22Rv1 (cell line): ENCODE measurements around the gene SCN1A.
"Not testable (repeated sequence)": the region's sequence is repeated elsewhere in the genome, so short reads cannot be mapped to it uniquely, and the experiment has no call there.

ENCODE experiments used
- H3K27ac ChIP-seq: fragments of 450-650 bp; 2 replicates; pipeline ENCODE4 v1.5.1; 2017
- ZFX ChIP-seq: fragments of 450-650 bp; IDR thresholded peaks from 2 replicates; pipeline ENCODE4 v1.6.1; 2017; ENCODE audit warnings: antibody characterized with exemption, borderline replicate concordance
- TF ChIP-seq, protein P1 (sequence below): fragments of 450-650 bp; IDR thresholded peaks from 2 replicates; pipeline ENCODE4 v1.5.1; 2017; ENCODE audit warnings: mild to moderate bottlenecking

The SCN1A gene

DNA sequence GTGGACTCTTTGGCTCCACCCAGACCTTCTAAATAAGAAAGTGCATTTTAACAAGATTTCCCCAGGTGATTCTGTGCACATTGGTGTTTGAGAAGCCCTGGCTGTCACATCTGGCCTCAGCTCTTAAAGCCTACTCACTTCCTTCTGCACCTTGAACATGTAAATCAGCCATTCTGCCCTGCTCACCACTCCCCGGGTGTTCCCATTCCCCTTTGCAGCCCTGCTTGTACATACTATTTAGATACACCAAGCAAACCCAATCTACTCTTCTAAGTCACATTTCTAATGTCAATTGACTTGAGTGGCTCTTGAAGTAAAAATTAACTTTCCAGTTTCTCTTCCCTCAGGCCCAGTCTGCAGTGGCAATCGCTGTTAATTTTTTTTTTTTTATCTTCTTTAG, 13.1 kb upstream of the SCN1A start:
- TF ChIP-seq, protein P1, sequence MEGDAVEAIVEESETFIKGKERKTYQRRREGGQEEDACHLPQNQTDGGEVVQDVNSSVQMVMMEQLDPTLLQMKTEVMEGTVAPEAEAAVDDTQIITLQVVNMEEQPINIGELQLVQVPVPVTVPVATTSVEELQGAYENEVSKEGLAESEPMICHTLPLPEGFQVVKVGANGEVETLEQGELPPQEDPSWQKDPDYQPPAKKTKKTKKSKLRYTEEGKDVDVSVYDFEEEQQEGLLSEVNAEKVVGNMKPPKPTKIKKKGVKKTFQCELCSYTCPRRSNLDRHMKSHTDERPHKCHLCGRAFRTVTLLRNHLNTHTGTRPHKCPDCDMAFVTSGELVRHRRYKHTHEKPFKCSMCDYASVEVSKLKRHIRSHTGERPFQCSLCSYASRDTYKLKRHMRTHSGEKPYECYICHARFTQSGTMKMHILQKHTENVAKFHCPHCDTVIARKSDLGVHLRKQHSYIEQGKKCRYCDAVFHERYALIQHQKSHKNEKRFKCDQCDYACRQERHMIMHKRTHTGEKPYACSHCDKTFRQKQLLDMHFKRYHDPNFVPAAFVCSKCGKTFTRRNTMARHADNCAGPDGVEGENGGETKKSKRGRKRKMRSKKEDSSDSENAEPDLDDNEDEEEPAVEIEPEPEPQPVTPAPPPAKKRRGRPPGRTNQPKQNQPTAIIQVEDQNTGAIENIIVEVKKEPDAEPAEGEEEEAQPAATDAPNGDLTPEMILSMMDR: no peak
- TF ChIP-seq ZFX: no peak
- no peak overlapping the region for H3K27ac ChIP-seq

DNA sequence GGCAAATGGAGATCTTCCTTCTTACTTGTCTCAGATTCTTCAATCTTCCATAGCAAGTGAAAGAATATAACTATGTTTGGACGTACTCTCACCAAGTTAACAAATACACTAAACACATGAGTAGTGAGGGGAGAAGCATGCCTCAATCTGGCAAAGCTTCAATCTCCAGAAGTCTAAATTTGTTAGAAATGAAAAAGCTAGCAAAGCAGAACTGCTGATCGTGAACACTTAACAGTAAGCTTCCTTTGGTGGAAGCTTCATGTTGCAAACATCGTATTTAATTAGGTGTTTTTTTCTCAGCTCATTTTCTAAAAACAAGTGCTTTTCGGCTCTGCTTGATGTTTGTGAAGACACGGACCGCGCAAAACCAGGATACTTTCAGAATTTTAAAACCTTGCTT, 12.7 kb upstream of the SCN1A start:
- H3K27ac ChIP-seq: no peak overlapping the region
- no peak for TF ChIP-seq ZFX

DNA sequence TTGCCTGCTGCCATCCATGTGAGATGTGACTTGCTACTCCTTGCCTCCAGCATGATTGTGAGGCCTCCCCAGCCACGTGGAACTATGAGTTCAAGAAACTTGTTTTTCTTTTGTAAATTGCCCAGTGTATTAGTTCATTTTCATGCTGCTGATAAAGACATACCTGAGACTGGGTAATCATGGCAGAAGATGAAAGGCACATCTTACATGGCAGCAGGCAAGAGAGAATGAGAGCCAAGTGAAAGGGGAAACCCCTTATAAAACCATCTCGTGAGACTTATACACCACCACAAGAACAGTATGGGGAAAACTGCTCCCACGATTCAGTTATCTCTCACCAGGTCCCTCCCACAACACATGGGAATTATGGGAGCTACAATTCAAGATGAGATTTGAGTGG, 11.7 kb upstream of the SCN1A start:
- not testable (repeated sequence) for H3K27ac ChIP-seq

DNA sequence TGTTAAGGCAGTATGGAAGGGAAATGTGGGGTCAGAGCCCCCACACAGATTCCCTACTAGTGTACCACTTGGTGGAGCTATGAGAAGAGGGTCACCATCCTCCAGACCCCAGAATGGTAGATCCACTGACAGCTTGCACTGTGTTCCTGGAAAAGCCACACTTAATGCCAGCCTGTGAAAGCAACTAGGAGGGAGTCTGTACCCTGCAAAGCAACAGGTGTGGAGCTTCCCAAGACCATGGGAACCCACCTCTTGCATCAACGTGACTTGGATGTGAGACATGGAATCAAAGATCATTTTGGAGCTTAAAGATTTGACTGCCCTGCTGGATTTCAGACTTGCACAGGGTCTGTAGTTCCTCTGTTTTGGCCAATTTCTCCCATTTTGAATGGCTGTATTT, 10.8 kb upstream of the SCN1A start:
- H3K27ac ChIP-seq: no peak overlapping the region
- TF ChIP-seq, protein P1: no peak
- TF ChIP-seq ZFX: no peak

GRCh38 chr2:166138144-166138543, 10.3 kb upstream of the SCN1A start:
- TF ChIP-seq, protein P1: no peak
- TF ChIP-seq ZFX: no peak

DNA sequence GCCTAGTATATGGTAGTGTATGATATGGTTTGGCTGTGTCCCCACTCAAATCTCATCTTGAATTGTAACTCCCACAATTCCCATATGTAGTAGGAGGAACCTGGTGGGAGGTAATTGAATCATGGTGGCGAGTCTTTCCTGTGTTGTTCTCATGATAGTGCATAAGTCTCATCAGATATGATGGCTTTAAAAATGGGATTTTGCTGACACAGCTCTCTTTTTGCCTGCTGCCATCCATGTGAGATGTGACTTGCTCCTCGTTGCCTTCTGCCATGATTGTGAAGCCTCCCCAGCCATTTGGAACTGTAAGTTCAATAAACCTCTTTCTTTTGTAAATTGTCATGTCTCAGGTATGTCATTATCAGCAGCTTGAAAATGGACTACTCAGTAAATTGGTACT, 9.5 kb upstream of the SCN1A start:
- no peak overlapping the region for H3K27ac ChIP-seq
- no peak for TF ChIP-seq ZFX
- TF ChIP-seq, protein P1: no peak

More at GRCh38 chr2:166138144-166138543, 10.3 kb upstream of the SCN1A start:
- no peak overlapping the region for H3K27ac ChIP-seq

- TF ChIP-seq, protein P1: no peak
- TF ChIP-seq ZFX: no peak
- H3K27ac ChIP-seq: no peak overlapping the region
These were observed 8.0 kb upstream of the SCN1A start for GRCh38 chr2:166135849-166136258.

- H3K27ac ChIP-seq: peak overlapping the region; percentile 78
- no peak for TF ChIP-seq ZFX
- TF ChIP-seq, protein P1: no peak
These were observed 7.5 kb upstream of the SCN1A start for GRCh38 chr2:166135152-166135848.
